ENCODE results near the gene TTLL1.

Gene TTLL1

DNA sequence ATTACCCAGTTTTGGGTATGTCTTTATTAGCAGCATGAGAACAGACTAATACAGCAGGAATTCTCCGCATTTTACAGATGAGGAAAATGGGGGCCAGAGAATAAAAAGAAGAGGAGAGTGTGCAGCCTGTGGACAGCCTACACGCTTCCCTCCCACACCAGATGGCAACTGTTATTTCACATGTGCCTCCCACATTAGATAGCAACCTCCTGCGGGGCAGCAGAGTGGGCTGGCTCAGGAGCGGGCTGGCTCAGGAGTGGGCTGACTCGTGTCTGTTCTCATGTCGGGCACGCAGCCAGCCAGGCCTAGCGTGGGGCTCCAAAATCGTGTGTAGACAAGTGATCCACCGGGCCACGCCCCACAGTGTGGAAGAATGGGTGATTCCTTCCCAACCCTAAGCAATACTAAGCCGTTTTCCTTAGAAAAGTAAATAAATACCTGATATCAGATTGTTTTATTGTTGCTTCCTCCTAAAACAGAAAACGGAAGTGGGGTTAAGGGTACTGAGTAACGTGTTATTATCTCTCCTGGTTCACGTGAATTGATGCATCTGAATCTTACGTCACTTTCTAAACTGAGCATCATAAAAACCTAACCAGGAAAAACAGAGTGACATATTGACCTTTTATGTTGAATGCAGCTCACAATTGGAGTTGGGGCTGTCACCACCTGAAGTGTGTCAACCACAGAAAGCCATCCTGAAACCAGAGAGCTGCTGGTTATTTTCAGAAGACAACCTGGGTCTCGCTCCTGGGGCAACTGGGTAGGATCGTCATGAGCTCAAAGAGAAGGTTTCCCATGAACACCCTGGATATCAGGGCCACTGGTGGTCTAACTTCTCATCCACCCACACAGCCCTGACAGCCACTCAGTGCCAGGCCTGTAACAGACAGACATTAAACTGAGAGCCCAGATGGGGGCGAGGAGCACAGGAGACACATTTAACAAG lies 3.3 kb downstream of the TTLL1 start:
- H3K4me1 ChIP-seq (ENCODE audit: control insufficient read depth, low read length): peaks cover 22% of the 10 kb centered on the region
- H3K4me3 ChIP-seq (ENCODE audit: low read length): no peak overlapping the region
- no peaks in the 10 kb centered on the region for H3K36me3 ChIP-seq (ENCODE audit: control insufficient read depth, low read length)
- H3F3A ChIP-seq (ENCODE audit: control insufficient read depth, insufficient read depth): peaks cover 3% of the 10 kb centered on the region; the same call in 1 of the 2 replicates
- no peak overlapping the region for H3K27ac ChIP-seq (ENCODE audit: low read depth, low read length)
- peak overlapping the region; percentile 23 for H3K4me2 ChIP-seq (ENCODE audit: low read length)
- no peaks in the 10 kb centered on the region for H3K9me2 ChIP-seq (replicated peaks; ENCODE audit: control insufficient read depth, low read length)
- no peaks in the 10 kb centered on the region for H4K20me1 ChIP-seq (ENCODE audit: control insufficient read depth, insufficient read depth, low read depth, low read length)
- no peaks in the 10 kb centered on the region for H3K9me3 ChIP-seq (ENCODE audit: control insufficient read depth, insufficient read depth, low read length)
- H3K79me2 ChIP-seq (ENCODE audit: control insufficient read depth, low read length): no peaks in the 10 kb centered on the region
- no peak for TF ChIP-seq EZH2phosphoT487 (IDR thresholded peaks at IDR 0.05; ENCODE audit: borderline replicate concordance, low read length)
- TF ChIP-seq, protein P1, sequence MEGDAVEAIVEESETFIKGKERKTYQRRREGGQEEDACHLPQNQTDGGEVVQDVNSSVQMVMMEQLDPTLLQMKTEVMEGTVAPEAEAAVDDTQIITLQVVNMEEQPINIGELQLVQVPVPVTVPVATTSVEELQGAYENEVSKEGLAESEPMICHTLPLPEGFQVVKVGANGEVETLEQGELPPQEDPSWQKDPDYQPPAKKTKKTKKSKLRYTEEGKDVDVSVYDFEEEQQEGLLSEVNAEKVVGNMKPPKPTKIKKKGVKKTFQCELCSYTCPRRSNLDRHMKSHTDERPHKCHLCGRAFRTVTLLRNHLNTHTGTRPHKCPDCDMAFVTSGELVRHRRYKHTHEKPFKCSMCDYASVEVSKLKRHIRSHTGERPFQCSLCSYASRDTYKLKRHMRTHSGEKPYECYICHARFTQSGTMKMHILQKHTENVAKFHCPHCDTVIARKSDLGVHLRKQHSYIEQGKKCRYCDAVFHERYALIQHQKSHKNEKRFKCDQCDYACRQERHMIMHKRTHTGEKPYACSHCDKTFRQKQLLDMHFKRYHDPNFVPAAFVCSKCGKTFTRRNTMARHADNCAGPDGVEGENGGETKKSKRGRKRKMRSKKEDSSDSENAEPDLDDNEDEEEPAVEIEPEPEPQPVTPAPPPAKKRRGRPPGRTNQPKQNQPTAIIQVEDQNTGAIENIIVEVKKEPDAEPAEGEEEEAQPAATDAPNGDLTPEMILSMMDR (IDR thresholded peaks at IDR 0.05; ENCODE audit: low read depth, low read length, poor library complexity, severe bottlenecking): no peak
- no peaks in the 10 kb centered on the region for H3K27me3 ChIP-seq (ENCODE audit: control insufficient read depth, low read length)

DNA sequence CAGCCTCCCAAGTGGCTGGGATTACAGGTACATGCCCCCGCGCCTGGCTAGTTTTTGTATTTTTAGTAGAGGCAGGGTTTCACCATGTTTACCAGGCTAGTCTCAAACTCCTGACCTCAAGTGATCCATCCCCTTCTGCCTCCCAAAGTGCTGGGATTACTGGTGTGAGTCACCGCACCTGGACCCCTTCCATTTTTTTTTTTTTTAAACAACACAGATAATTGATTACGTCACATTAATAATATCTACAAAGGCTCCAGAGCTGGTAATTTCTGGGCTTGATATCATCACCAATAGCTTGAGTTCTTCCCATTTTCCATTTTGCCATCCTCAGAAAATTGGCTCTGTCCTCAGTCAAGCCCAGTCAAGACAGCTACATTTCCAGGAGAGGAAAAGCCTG lies 7.2 kb downstream of the TTLL1 start:
- Histone ChIP-seq H3K27me3 (ENCODE audit: control insufficient read depth, low read length) (no peaks in the 10 kb centered on the region), H3K9me2 (replicated peaks; ENCODE audit: control insufficient read depth, low read length) (no peaks in the 10 kb centered on the region), H3F3A (ENCODE audit: control insufficient read depth, insufficient read depth) (no peaks in the 10 kb centered on the region), H3K79me2 (ENCODE audit: control insufficient read depth, low read length) (no peaks in the 10 kb centered on the region), H3K27ac (ENCODE audit: low read depth, low read length) (no peak overlapping the region), H4K20me1 (ENCODE audit: control insufficient read depth, insufficient read depth, low read depth, low read length) (no peaks in the 10 kb centered on the region), H3K4me3 (ENCODE audit: low read length) (no peak overlapping the region), H3K4me1 (ENCODE audit: control insufficient read depth, low read length) (peaks cover 10% of the 10 kb centered on the region), H3K36me3 (ENCODE audit: control insufficient read depth, low read length) (no peaks in the 10 kb centered on the region), H3K4me2 (ENCODE audit: low read length) (no peak overlapping the region), H3K9me3 (ENCODE audit: control insufficient read depth, insufficient read depth, low read length) (no peaks in the 10 kb centered on the region)
- TF ChIP-seq, protein P1 (IDR thresholded peaks at IDR 0.05; ENCODE audit: low read depth, low read length, poor library complexity, severe bottlenecking): no peak
- no peak for TF ChIP-seq EZH2phosphoT487 (IDR thresholded peaks at IDR 0.05; ENCODE audit: borderline replicate concordance, low read length)

DNA sequence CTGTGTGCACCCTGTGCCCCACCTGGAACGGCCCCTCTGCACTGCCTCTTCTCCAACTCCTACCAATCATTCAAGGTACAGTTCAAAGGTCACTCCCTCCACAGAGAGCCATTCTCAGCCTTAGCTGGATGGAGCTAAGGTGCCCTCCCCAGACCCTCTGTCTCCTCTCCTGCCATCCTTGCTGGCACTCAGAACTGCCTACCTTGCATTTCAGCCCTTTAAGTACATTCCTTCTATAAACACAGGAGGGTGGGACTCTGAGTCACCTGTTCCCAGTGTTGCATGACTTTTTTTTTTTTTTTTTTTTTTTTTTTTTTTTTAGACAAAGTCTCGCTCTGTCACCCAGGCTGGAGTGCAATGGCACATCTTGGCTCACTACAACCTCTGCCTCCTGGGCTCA lies 8.6 kb downstream of the TTLL1 start:
- Histone ChIP-seq H3K4me2 (ENCODE audit: low read length) (no peak overlapping the region), H3K9me3 (ENCODE audit: control insufficient read depth, insufficient read depth, low read length) (no peaks in the 10 kb centered on the region), H3F3A (ENCODE audit: control insufficient read depth, insufficient read depth) (no peaks in the 10 kb centered on the region), H3K27ac (ENCODE audit: low read depth, low read length) (no peak overlapping the region), H3K4me3 (ENCODE audit: low read length) (no peak overlapping the region), H3K36me3 (ENCODE audit: control insufficient read depth, low read length) (no peaks in the 10 kb centered on the region), H3K9me2 (replicated peaks; ENCODE audit: control insufficient read depth, low read length) (no peaks in the 10 kb centered on the region), H3K4me1 (ENCODE audit: control insufficient read depth, low read length) (no peaks in the 10 kb centered on the region; the same call in 1 of the 2 replicates), H4K20me1 (ENCODE audit: control insufficient read depth, insufficient read depth, low read depth, low read length) (no peaks in the 10 kb centered on the region), H3K27me3 (ENCODE audit: control insufficient read depth, low read length) (no peaks in the 10 kb centered on the region), H3K79me2 (ENCODE audit: control insufficient read depth, low read length) (no peaks in the 10 kb centered on the region)
- TF ChIP-seq EZH2phosphoT487 (IDR thresholded peaks at IDR 0.05; ENCODE audit: borderline replicate concordance, low read length): no peak
- TF ChIP-seq, protein P1 (IDR thresholded peaks at IDR 0.05; ENCODE audit: low read depth, low read length, poor library complexity, severe bottlenecking): no peak

Measured in DOHH2 (cell line).